ENCODE data around the gene DLX5.

Gene DLX5

DNA sequence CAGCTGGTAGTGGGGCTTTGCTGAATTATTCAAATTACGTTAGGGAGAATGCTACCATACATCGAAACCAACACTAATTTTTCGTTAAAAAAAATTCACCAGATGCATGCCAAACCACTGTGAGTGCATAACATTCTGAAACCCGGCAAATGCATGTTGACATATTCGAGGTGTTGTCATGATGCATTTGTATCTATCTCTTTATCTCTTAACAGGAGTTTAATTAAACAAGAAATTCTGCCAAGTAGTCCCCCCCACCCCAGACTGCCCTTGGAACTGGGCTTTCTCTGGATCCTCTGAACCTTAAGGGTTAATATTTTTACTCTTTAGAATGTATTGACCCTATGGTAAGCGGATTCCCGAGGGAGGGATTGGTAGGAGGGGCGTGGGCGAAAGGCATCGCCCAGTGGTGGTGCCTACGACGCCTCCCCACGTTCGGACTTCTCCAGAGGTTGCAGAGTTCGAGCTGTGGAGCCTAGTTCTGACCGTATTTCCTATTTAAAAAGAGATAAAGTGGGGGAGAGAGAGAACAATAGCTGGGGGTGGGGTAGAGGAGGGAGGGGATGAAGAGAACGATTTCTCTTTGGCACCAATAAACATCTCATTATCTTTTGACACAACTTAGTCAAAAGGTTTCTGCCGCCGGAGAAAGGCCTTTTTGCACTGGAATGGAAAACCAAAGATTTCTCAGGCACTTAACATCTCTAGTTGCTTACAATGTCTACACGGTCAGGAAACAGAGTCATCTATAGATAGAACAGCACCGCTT, 12.1 kb downstream of the DLX5 start:
- Histone ChIP-seq H4K8ac (ENCODE audit: low read depth, low read length) (no peak overlapping the region), H3K27ac (replicated peaks; ENCODE audit: low read length) (no peak overlapping the region), H2BK120ac (ENCODE audit: low read depth, low read length) (no peak overlapping the region), H3K4me1 (ENCODE audit: control insufficient read depth in 2 of 2, insufficient read depth in 1 of 2, low read depth in 1 of 2, low read length in 2 of 2) (peaks cover 0 to 9% of the 10 kb centered on the region in 2 donors), H2AK5ac (ENCODE audit: low read depth, low read length) (no peak overlapping the region), H3K36me3 (replicated peaks in 1 of 2; ENCODE audit: control insufficient read depth in 2 of 2, insufficient read depth in 2 of 2, low read length in 2 of 2) (no peaks in the 10 kb centered on the region), H2BK12ac (ENCODE audit: low read length) (no peak overlapping the region), H2AFZ (ENCODE audit: low read length) (no peak overlapping the region), H3K4ac (ENCODE audit: low read length) (no peak overlapping the region), H3K27me3 (ENCODE audit: control insufficient read depth in 3 of 3, insufficient read depth in 3 of 3, low read depth in 1 of 3, low read length in 3 of 3) (peaks cover 30 to 100% (median 94%) of the 10 kb centered on the region in 3 experiments), H3K18ac (ENCODE audit: low read length) (no peak overlapping the region), H3K9me3 (replicated peaks in 1 of 2; ENCODE audit: control insufficient read depth in 2 of 2, insufficient read depth in 1 of 2, low read depth in 1 of 2, low read length in 2 of 2) (peaks cover 0 to 3% of the 10 kb centered on the region in 2 donors), H2BK15ac (ENCODE audit: low read length) (no peak overlapping the region), H4K91ac (ENCODE audit: low read depth, low read length, poor library complexity) (no peak overlapping the region), H3K4me2 (ENCODE audit: insufficient read depth, low read length, poor library complexity, severe bottlenecking) (no peak overlapping the region), H3K14ac (ENCODE audit: low read length) (no peak overlapping the region), H3K23ac (ENCODE audit: low read depth, low read length, poor library complexity) (no peak overlapping the region), H2BK5ac (ENCODE audit: low read length) (no peak overlapping the region), H3K79me1 (ENCODE audit: low read depth, low read length) (peaks cover 3% of the 10 kb centered on the region), H3K9ac (ENCODE audit: low read depth, low read length, poor library complexity) (no peak overlapping the region), H3K4me3 (ENCODE audit: low read length in 2 of 2) (no peak overlapping the region)
- no CpG with 5 or more reads among the region's 21 CpGs for WGBS, 2 donors (ENCODE audit: extremely low coverage in 2 of 2, insufficient read length in 2 of 2, insufficient replicate concordance in 1 of 2)
- no peak for DNase-seq (ENCODE audit: low spot score)

DNA sequence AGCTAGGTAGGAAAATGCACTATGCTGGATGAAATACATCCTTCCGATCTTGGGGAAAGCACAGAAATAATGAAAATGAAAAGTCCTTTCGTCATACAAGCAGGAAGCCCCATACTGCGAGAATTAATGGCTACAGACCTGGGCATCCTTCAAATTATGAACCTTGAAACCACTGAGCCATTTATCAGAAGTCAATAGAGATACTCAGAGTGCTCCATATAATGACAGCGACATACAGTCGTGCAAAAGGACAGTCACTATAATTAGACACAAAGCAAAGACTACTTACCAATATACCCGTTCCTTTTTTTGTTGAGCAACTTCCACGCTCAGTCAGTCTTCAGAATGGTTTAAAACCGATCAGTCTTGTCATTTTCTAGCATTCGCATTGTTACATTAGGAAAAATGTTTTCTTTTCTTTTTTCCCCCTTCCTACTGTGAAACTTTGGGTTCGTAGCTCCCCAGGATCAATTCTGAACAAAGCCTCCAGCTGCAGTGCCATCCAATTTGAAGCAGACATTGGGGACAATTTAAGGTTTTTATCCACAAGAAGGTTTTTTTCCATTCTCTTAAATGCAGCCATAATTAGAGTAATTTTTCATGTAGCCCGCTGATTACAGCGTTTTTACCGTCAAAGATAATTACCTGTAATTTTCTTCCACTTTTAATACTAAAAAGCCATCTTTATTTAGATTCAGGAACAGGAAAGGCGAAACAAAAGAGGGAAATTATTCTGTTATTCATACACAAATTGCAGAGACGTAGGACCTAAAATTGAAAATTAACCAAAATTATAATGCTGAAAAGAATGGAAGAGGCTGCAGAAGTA, 12.9 kb downstream of the DLX5 start:
- H3K9me3 ChIP-seq (replicated peaks in 1 of 2; ENCODE audit: control insufficient read depth in 2 of 2, insufficient read depth in 1 of 2, low read depth in 1 of 2, low read length in 2 of 2): peaks cover 0 to 3% of the 10 kb centered on the region in 2 donors
- H3K27me3 ChIP-seq (ENCODE audit: control insufficient read depth in 3 of 3, insufficient read depth in 3 of 3, low read depth in 1 of 3, low read length in 3 of 3): peaks cover 31 to 100% (median 94%) of the 10 kb centered on the region in 3 experiments
- no peak overlapping the region for H4K91ac ChIP-seq (ENCODE audit: low read depth, low read length, poor library complexity)
- H3K4ac ChIP-seq (ENCODE audit: low read length): no peak overlapping the region
- no peak overlapping the region for H3K4me3 ChIP-seq (ENCODE audit: low read length in 2 of 2)
- H4K8ac ChIP-seq (ENCODE audit: low read depth, low read length): no peak overlapping the region
- no peak overlapping the region for H3K23ac ChIP-seq (ENCODE audit: low read depth, low read length, poor library complexity)
- peaks cover 0 to 6% of the 10 kb centered on the region in 2 donors for H3K4me1 ChIP-seq (ENCODE audit: control insufficient read depth in 2 of 2, insufficient read depth in 1 of 2, low read depth in 1 of 2, low read length in 2 of 2)
- no peak overlapping the region for H3K18ac ChIP-seq (ENCODE audit: low read length)
- WGBS, 2 donors (ENCODE audit: extremely low coverage in 2 of 2, insufficient read length in 2 of 2, insufficient replicate concordance in 1 of 2): no CpG with 5 or more reads among the region's 15 CpGs
- no peak overlapping the region for H2AFZ ChIP-seq (ENCODE audit: low read length)
- no peak overlapping the region for H3K27ac ChIP-seq (replicated peaks; ENCODE audit: low read length)
- no peaks in the 10 kb centered on the region for H3K36me3 ChIP-seq (replicated peaks in 1 of 2; ENCODE audit: control insufficient read depth in 2 of 2, insufficient read depth in 2 of 2, low read length in 2 of 2)
- H2AK5ac ChIP-seq (ENCODE audit: low read depth, low read length): no peak overlapping the region
- H3K4me2 ChIP-seq (ENCODE audit: insufficient read depth, low read length, poor library complexity, severe bottlenecking): no peak overlapping the region
- H3K9ac ChIP-seq (ENCODE audit: low read depth, low read length, poor library complexity): no peak overlapping the region
- no peak for DNase-seq (ENCODE audit: low spot score)
- H2BK15ac ChIP-seq (ENCODE audit: low read length): no peak overlapping the region
- H3K79me1 ChIP-seq (ENCODE audit: low read depth, low read length): no peaks in the 10 kb centered on the region
- no peak overlapping the region for H2BK12ac ChIP-seq (ENCODE audit: low read length)
- no peak overlapping the region for H3K14ac ChIP-seq (ENCODE audit: low read length)
- no peak overlapping the region for H2BK120ac ChIP-seq (ENCODE audit: low read depth, low read length)
- no peak overlapping the region for H2BK5ac ChIP-seq (ENCODE audit: low read length)

DNA sequence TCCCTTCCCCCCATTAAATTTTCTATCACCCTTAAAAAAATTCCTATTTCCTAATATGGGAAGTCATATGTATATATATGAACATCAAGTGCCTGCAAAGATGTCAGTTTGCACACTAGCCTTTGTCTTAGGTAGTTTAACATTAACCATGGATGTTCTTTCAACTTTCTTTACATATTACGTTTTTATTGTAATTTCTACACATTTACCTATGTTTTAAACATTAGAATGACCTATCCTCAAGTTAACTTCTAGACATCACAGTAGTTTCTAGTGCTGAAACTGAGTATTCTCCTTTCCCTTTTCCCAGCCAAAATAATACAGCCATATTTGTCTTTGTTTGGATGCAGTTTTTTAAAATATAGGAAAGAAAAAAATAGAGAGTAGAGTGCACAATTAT, 13.5 kb downstream of the DLX5 start:
- WGBS, 2 donors (ENCODE audit: extremely low coverage in 2 of 2, insufficient read length in 2 of 2, insufficient replicate concordance in 1 of 2): no CpG with 5 or more reads among the region's 1 CpG
- Histone ChIP-seq H2AFZ (ENCODE audit: low read length) (no peak overlapping the region), H3K4ac (ENCODE audit: low read length) (no peak overlapping the region), H3K14ac (ENCODE audit: low read length) (no peak overlapping the region), H2BK5ac (ENCODE audit: low read length) (no peak overlapping the region), H2AK5ac (ENCODE audit: low read depth, low read length) (no peak overlapping the region), H3K27me3 (ENCODE audit: control insufficient read depth in 3 of 3, insufficient read depth in 3 of 3, low read depth in 1 of 3, low read length in 3 of 3) (peaks cover 30 to 98% (median 92%) of the 10 kb centered on the region in 3 experiments), H3K9ac (ENCODE audit: low read depth, low read length, poor library complexity) (no peak overlapping the region), H4K8ac (ENCODE audit: low read depth, low read length) (no peak overlapping the region), H3K4me1 (ENCODE audit: control insufficient read depth in 2 of 2, insufficient read depth in 1 of 2, low read depth in 1 of 2, low read length in 2 of 2) (peaks cover 0 to 6% of the 10 kb centered on the region in 2 donors), H4K91ac (ENCODE audit: low read depth, low read length, poor library complexity) (no peak overlapping the region), H3K9me3 (replicated peaks in 1 of 2; ENCODE audit: control insufficient read depth in 2 of 2, insufficient read depth in 1 of 2, low read depth in 1 of 2, low read length in 2 of 2) (peaks cover 0 to 3% of the 10 kb centered on the region in 2 donors), H3K4me2 (ENCODE audit: insufficient read depth, low read length, poor library complexity, severe bottlenecking) (no peak overlapping the region), H3K18ac (ENCODE audit: low read length) (no peak overlapping the region), H2BK12ac (ENCODE audit: low read length) (no peak overlapping the region), H3K23ac (ENCODE audit: low read depth, low read length, poor library complexity) (no peak overlapping the region), H3K27ac (replicated peaks; ENCODE audit: low read length) (no peak overlapping the region), H3K79me1 (ENCODE audit: low read depth, low read length) (no peaks in the 10 kb centered on the region), H2BK15ac (ENCODE audit: low read length) (no peak overlapping the region), H3K36me3 (replicated peaks in 1 of 2; ENCODE audit: control insufficient read depth in 2 of 2, insufficient read depth in 2 of 2, low read length in 2 of 2) (no peaks in the 10 kb centered on the region), H3K4me3 (ENCODE audit: low read length in 2 of 2) (no peak overlapping the region), H2BK120ac (ENCODE audit: low read depth, low read length) (no peak overlapping the region)
- DNase-seq (ENCODE audit: low spot score): no peak

All from neuronal stem cell (in vitro differentiated cells).